ENCODE results near the gene F7.

GRCh38 chr13:113142876-113143275 lies 37.3 kb downstream of the F7 start:
- TF ChIP-seq ZNF561 (tag by site-specific recombination; IDR thresholded peaks at IDR 0.05; ENCODE audit: borderline replicate concordance) (no peak), FEZF1 (tag by site-specific recombination; IDR thresholded peaks at IDR 0.05) (no peak), CTCF (tag by site-specific recombination; IDR thresholded peaks at IDR 0.05) (no peak), ZBTB7A (tag by site-specific recombination; IDR thresholded peaks at IDR 0.05; ENCODE audit: low read depth) (no peak)

Data from HEK293 (cell line).